ENCODE results near the gene STIMATE.

Gene STIMATE

DNA sequence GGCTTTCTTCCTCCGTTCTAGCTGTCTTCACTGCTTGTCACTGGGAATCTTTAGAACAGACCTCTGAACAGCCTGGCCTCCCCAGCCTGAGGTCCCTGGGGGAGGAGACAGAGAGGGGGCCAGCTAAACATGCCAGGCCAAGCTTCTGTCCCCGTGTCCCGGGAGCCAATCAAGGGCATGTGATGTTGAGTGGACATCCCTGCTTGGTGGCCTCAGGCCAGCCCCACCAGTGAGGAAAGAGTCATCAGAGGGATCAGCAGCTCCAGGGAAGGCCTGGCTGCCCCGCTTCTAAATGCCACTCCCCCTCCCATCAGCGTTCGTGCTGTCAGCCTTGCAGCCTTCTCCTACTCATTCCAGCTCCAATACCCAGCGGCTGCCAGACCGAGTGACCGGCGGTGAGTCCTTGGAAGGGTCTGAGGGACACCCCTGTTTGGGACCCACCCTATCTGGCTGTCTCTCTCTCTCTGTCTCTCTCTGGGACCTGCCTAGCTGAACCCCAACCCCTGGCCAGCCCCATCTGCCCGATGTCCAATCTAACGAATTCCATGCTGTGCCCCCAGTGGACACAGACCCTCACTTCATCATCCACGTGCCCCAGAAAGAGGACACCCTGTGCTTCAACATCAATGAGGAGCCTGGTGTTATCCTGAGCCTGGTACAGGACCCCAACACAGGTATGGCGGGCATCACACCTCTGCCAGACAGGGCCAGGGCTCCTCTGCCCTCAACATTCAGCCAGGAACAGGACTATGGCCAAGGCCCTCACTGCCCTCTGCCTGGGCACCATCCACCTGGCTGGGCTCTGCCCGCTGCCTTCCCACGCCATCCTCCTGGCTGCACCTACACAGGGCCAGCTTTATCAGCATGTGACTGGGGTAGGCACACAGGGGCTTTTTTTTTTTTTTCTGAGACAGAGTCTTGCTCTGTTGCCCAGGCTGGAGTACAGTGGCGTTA, 109.4 kb downstream of the STIMATE start:
- no peak overlapping the region for H3K4me3 ChIP-seq (ENCODE audit: severe bottlenecking)
- no peak overlapping the region for H3K27ac ChIP-seq (ENCODE audit: poor library complexity, severe bottlenecking)
- TF ChIP-seq, protein P1, sequence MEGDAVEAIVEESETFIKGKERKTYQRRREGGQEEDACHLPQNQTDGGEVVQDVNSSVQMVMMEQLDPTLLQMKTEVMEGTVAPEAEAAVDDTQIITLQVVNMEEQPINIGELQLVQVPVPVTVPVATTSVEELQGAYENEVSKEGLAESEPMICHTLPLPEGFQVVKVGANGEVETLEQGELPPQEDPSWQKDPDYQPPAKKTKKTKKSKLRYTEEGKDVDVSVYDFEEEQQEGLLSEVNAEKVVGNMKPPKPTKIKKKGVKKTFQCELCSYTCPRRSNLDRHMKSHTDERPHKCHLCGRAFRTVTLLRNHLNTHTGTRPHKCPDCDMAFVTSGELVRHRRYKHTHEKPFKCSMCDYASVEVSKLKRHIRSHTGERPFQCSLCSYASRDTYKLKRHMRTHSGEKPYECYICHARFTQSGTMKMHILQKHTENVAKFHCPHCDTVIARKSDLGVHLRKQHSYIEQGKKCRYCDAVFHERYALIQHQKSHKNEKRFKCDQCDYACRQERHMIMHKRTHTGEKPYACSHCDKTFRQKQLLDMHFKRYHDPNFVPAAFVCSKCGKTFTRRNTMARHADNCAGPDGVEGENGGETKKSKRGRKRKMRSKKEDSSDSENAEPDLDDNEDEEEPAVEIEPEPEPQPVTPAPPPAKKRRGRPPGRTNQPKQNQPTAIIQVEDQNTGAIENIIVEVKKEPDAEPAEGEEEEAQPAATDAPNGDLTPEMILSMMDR (IDR thresholded peaks at IDR 0.05; ENCODE audit: poor library complexity, severe bottlenecking) = no peak
- no peaks in the 10 kb centered on the region for H3K36me3 ChIP-seq (ENCODE audit: low read depth)
- H3K4me1 ChIP-seq (ENCODE audit: insufficient read depth, poor library complexity, severe bottlenecking) = no peaks in the 10 kb centered on the region
- no peaks in the 10 kb centered on the region for H3K27me3 ChIP-seq (ENCODE audit: insufficient read depth, poor library complexity, severe bottlenecking)
- ATAC-seq (ENCODE audit: low read depth) = no peak
- peak; percentile 47 for DNase-seq (ENCODE audit: low spot score)
- H3K9me3 ChIP-seq (ENCODE audit: severe bottlenecking) = no peaks in the 10 kb centered on the region

DNA sequence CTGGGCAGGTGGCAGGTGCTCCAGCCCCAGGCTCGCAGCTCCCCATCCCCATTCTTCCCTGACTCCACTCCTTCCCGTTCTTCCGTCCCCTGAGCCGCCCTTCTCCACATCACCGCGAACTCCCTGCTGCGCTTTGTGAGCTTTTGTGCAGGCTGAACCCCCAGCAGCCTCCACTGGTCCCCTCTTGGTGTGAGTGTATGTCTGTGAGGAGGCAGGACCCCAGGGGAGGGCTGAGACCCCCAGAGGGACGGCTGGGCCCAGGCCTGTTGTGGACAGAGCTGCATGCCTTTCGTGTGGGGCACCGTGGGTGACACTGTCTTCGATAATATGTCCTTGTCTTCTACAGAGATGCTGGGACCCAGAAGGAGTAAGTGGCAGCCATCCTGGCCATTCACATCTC, 110.1 kb downstream of the STIMATE start:
- DNase-seq (ENCODE audit: low spot score) = no peak
- H3K4me1 ChIP-seq (ENCODE audit: insufficient read depth, poor library complexity, severe bottlenecking) = no peaks in the 10 kb centered on the region
- no peaks in the 10 kb centered on the region for H3K36me3 ChIP-seq (ENCODE audit: low read depth)
- H3K27ac ChIP-seq (ENCODE audit: poor library complexity, severe bottlenecking) = no peak overlapping the region
- no peak for ATAC-seq (ENCODE audit: low read depth)
- H3K27me3 ChIP-seq (ENCODE audit: insufficient read depth, poor library complexity, severe bottlenecking) = no peaks in the 10 kb centered on the region
- TF ChIP-seq, protein P1 (IDR thresholded peaks at IDR 0.05; ENCODE audit: poor library complexity, severe bottlenecking) = no peak
- H3K4me3 ChIP-seq (ENCODE audit: severe bottlenecking) = no peak overlapping the region
- H3K9me3 ChIP-seq (ENCODE audit: severe bottlenecking) = no peaks in the 10 kb centered on the region
